Testis (tissue), 2 donors: ENCODE data around the gene HLA-A.

Experiments used
- POLR2A ChIP-seq: fragments of 450-650 bp; IDR thresholded peaks from one replicate; pipeline ENCODE4 v1.6.1; 2017; ENCODE audit warnings: antibody characterized with exemption, mild to moderate bottlenecking, moderate library complexity
- TF ChIP-seq, protein P1 (sequence below), 3 experiments: fragments of 450-650 bp in 2 of 3; fragments of 200-600 bp in 1 of 3; sonication (generic) in 1 of 3; IDR thresholded peaks; one replicate each; pipeline ENCODE4 v1.5.1; 2016 to 2019; ENCODE audit warnings: antibody characterized with exemption in 3 of 3, mild to moderate bottlenecking in 2 of 3, moderate library complexity in 1 of 3

DNA sequence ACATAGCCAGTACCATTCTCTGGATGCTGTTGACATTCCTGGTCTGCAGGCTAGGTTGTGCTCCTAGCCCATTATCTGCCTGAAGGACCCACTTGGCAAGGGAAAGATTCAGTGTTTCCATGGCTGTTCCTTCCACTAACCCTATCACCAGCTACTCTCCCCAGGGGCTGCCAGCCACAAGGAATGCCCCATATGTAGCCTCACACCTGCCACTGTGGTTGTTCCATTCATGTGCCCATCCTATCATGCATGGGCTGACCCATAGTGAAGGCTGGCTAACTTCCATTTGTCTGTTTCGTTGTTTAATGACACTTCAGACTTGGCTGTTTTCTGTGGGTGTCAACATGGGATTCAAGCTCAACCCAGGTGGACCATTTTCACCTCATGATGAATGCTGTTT is 25.6 kb upstream of the HLA-A start:
- TF ChIP-seq, protein P1, sequence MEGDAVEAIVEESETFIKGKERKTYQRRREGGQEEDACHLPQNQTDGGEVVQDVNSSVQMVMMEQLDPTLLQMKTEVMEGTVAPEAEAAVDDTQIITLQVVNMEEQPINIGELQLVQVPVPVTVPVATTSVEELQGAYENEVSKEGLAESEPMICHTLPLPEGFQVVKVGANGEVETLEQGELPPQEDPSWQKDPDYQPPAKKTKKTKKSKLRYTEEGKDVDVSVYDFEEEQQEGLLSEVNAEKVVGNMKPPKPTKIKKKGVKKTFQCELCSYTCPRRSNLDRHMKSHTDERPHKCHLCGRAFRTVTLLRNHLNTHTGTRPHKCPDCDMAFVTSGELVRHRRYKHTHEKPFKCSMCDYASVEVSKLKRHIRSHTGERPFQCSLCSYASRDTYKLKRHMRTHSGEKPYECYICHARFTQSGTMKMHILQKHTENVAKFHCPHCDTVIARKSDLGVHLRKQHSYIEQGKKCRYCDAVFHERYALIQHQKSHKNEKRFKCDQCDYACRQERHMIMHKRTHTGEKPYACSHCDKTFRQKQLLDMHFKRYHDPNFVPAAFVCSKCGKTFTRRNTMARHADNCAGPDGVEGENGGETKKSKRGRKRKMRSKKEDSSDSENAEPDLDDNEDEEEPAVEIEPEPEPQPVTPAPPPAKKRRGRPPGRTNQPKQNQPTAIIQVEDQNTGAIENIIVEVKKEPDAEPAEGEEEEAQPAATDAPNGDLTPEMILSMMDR (IDR thresholded peaks at IDR 0.05): no peak
- TF ChIP-seq POLR2A: no peak
